GM21529 (cell line): ENCODE measurements around the gene PHKA2.

Source experiments
- ATAC-seq: cut with Tn5 transposase; IDR thresholded peaks from one replicate; pipeline ENCODE4 v1.9.1; 2021; ENCODE audit not compliant: unreplicated experiment

PHKA2 gene

DNA sequence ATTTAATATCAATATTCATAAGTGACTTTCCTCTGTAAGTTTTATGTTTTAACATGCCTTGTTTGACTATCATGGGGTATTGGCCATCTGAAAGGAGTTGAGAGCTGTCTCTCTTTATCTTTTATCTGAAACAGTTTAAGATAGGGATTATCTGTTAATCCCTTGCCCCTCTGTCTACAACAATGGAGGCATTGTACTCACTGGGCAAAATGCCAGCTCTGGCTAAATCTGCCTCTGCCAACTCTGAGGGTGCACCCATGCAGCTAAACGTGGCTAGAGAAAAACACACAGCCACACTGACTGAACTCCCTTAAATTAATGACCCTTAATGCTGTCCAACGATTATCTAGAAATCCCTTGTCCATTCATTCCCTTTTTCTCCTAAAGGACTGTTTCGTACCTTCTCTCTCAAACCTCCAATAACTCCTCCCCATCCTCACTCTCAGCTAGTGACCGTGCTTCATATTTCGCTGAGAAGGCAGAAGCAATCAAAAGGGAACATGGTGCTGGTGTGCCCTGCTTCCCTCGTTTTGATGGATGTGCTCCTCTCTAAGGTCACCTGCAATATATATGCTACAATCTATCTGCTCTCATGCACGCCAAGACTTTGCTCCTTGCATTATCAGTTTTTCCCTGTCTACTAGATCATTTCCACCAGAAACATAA is 10.3 kb downstream of the PHKA2 start:
- ATAC-seq = no peak

DNA sequence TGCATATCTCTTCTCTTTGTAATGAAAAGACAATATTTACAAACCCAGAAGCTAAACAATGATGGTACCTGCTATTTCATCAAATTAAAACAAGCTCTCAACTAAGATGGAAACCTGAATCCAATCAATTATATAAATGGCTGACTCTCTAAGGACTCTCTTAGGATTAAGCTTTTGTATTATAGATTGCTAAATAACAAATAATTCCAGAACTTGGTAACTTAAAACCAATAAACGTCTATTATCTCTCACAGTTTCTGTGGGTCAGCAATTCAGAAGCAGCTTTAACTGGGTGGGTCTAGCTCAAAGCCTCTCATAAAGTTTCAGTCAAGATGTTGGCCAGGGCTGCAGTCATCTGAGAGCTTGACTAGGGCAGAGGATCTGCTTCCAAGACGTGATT is 12.4 kb downstream of the PHKA2 start:
- no peak for ATAC-seq

DNA sequence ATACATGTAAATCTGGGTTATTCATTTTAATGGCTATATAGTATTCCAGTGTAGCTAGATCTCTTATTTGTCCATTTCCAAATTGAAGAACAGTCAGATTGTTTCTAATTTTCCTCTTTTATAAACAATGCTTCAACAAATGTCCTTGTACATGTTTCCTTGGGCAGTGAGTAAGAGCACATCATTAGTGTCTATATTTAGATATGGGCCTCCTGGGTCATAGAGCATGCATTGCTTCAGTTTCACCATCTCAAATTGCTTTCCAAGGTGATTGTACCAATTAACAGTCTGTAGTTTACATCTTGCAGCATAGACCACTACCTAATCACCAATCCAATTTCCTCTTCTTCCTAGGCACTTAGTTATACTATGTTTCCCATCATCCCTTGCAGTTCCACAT is 13.4 kb downstream of the PHKA2 start:
- no peak for ATAC-seq

DNA sequence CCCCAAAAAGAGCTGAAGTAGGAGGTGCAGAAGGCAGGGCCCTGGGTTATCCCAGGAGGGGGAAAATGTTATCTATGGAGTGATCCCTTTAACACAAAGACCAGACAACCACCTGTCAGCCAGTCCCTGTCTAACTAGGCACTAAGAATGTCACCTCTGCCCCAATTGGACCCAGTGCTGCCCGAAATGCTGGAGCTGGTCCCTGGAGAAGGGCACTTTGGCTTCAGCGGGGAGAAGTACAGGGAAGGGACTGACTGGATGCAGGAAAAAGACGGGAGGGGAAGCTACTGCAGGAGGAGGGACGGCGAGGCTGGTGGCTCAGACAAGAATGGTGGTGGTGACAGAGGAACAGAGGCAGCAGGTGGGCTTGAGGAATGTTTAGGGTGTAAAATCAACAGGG is 17.3 kb downstream of the PHKA2 start:
- ATAC-seq = no peak

DNA sequence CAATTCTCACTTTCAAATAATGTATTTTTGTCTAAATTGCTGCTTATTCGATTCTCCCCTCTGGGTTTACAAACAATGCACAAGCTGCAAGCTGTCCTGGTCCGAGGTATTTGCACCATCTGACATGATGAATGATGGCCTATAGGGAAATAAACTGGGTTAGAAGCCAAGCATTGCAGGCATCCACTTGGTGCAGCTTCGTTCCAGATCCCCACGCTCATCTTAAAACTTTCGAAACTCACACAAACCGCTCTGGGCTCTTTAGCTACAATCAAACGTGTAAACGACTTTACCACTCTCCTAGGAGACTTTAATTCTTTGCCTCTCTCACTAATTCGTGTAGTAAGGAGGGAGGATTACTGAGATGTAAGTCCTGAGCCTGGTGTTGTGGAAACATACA is 19.0 kb downstream of the PHKA2 start:
- no peak for ATAC-seq

DNA sequence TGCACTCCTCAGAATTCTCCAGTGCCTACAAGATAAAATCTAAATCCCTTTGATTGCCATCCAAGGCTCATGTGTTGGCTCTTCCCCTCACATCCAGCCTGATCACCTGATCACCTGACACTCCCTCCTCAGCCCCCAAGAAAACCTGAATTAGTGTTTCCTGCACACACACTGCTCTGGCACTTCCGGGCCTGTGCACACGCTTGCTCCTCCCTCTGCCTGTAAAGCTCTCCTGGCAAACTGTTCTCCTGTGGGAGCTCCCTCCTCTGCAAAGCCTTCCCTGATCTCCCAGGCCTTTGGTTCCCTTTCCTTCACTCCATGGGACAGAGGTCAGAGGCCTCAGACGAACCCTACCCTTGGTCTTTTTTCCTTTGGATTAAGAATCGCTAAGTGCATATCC is 19.9 kb downstream of the PHKA2 start:
- ATAC-seq = no peak

DNA sequence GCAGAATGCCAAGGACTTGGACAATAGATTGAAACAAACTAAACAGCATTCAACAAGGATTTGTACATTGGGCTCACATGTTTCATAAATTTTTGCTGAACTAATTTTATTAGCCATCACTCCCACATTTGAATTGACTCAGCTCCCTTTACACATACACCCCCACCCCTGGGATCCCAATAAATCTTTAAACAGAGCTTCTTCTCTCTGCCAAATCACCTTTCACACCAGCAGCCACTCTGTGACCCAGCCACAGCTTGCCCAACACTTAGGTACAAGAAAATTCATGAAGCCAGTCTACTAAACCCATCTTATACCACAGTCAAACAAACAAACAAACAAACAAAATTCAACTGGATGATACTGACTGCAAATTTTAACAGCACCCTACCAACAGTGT is 21.6 kb downstream of the PHKA2 start:
- ATAC-seq = no peak

DNA sequence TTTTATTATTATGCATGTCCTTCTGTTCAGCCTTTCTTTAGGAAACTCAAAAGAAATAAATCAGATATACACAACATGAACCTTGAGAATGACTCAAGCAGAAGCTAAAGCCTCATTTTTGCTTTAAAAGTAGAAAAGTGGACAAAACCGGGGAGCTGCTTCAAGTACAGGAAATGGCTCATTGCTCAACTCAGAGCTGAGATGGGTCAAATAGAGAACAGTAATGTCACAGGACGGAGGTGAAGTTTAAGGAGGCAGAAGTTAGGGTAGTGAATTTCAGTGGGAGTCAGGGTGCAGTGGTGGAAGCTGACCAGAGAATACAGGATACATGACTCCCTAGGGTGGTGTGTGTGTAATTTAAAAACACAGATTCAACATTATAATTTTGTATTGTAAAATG is 22.2 kb downstream of the PHKA2 start:
- no peak for ATAC-seq

DNA sequence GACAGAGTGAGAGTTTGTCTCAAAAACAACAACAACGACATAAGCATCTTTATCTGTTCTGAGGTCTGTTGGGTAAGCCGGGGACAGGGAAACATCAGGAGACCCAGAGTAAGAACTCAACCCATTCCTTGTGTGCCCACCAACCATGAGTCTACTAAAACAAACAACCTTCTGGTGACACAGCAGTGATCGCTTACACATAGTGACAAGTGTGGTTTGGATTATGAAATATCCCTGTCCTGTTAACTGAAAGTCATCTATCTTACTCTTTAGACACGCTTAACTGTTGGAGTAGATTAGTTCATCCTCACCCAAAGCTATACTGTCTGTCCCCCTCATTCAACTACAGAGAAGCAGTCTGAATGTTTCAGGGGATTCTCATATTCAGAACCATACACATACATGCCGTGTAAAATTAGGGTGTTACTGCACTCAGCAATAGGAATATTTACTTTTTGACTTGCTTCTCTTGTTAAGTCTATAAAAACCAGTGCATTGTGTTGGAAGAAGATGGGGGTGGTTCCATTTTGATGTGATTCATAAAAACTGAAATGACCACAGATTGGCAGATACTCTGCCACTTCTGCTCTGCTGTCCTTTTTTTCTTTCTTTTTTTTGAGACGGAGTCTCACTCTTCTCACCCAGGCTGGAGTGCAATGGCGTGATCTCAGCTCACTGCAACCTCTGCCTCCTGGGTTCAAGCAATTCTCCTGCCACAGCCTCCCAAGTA is 27.4 kb downstream of the PHKA2 start:
- no peak for ATAC-seq

DNA sequence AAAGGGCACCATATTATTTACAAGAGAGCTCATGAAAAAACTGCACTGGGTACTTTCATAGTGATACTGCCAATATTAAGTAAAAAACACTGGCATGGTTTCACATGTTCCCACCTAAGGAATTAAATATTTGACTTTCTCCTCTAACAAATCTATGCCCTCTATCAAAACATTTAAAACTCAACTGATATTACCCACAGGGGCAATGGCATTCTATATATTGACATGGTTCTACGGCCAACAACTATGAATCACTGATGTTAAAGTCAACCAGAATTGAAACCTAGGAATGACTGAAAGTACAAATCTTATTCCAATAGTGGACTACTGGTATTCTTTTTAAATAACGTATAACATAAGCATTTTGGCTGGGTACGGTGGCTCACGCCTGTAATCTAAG is 28.2 kb downstream of the PHKA2 start:
- ATAC-seq = no peak

DNA sequence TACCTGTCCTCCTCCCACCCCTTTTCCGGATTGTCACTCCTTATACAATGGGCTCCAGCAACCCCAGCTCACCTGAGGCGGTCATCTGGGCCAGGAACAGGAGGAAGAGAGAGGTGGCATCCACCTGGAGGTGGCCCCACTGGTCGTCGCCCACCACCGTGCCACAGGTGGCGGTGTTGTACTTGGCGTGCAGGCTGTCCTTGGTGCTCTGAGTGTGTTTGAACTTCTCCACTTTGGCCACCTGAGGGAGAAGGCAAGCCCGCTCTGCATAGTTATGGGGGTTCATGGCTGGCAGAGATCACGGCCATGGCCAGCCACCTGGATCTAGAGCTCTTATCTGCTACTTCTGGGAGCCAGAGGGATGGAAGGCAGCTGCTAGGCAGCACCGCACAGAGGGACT is 32.9 kb downstream of the PHKA2 start:
- no peak for ATAC-seq

DNA sequence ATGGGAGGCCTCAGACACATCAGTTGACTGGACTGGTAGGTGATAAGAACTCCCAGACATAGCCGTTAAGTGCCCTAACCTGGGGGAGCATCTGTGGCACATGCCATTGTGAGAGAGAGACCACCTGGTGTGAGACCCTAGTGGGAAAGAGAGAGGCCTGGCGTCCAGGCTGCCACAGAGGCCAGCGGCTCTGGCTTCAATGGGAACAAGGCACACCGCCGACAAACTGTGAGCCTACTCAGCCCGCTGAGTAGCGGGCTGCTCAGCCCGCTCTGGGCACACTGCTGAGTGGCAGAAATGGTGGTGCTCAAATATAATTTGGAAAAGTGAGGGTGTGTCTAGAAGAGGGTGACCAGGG is 34.0 kb downstream of the PHKA2 start:
- ATAC-seq = no peak

DNA sequence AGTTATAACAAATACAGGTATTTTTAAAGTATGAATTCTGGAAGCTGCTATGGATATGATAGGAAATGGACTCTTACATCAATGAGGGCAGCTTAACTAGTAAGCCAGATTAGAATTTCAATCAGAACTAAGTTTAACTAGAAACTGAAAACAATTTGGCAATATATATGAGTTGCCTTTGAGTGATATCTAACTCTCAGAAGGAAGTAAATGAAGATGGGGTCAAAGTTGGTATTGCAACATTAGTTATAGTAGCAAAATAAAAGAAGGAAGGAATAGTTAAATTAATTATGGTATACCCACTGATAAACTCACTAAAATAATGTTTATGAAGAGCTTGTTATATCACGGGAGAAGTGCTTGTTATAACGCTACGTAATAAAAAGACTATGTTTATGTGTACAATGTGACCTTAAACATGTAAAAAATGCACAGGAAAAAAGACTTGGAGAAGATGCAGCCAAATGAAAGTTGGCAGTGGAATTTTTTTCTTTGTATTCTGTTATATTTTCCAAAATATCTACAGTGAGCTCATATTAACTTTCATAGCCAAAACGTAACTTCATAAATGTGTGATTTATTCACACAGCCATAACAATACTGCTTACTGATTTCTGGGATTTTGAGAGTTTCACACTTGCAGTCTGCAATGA is 34.5 kb downstream of the PHKA2 start:
- ATAC-seq = no peak

DNA sequence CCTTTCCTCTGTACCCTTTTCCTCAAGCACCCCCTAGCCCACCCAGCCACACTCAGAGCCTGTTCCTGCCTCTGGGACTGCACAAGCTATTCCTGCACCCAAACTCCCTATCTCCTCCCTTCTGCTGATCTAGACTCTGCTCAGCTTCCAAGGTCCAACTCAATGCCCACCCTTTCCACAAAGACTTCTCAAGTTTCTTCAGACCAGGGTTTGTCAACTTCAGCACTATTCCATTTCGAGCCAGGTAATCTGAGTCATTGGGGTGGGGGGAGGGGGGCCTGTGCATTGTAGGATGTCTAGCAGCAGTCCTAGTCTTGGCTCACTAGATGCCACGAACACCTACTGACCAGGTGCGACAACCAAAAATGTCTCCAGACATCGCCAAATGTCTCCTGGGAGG is 37.3 kb downstream of the PHKA2 start:
- no peak for ATAC-seq

DNA sequence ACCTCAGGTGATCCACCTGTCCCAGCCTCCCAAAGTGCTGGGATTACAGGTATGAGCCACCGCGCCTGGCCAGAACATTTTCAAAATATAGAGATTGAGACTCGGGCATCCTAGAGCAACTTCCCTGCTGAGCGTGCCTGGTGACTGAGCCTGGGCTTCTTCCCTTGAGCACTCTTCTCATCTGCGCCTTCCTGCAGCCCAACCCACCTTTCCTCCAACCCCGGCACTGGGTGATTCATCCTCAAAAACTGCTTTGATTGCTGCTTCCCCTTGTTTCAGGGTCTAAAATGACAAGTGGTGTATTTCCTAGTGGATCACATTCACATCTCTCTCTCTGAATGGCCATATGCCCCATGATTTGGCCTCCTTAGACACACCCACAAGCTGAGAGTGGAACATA is 37.8 kb downstream of the PHKA2 start:
- ATAC-seq = no peak

DNA sequence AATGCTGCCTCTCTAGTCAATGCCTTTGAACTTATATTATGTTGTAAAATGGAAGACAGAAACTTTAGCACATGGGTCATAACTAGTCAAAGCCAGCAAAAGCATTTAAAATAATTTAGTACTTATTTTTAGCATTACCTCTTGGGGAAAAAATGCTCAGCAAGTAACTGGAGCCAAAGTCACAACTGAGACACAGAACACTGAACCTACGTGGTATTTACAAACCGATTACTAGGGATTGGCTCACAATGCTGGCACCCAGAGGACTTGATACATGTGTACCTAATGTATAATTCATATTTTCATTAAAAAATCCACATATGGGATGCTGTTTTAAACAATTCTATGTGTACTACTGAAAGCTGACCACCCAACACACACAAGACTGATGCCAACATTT is 38.4 kb downstream of the PHKA2 start:
- no peak for ATAC-seq

DNA sequence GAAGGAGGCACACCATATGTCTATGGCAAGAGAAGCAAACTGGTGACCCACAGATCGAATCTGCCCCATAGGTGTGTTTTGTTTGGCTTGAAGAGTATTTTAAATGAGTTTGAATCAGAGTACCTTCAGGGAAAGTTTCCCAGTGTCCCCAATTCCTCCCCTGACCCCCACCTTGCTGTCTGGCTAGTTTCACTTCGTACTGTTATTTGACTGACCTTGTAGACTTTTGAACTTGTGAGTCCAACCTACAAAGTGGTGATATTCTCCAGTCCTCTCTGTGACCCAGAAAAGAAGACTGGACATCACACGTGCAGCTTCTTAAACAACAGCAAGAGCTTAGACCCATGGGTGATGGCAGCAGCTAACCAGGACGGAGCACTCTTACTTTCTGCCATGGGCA is 39.4 kb downstream of the PHKA2 start:
- ATAC-seq = no peak

DNA sequence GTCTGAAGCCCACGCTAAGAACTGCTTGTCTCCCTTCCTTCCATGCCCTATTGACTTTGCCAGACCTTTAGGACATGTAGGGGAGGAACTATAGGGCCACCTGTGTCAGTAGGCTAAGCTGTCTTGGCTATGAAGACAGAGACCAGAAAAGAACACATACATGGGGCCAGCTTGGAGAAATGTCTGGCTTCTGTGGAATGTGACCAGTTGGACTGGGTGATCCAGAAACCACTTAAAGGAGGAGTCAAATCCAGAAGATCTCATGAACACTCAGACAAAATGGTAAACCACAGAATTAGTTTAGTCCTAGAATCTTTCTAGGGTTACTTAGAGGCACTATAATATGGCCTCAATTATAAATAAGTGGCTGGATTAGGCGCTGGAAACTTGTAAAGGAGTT is 42.0 kb downstream of the PHKA2 start:
- ATAC-seq = no peak

DNA sequence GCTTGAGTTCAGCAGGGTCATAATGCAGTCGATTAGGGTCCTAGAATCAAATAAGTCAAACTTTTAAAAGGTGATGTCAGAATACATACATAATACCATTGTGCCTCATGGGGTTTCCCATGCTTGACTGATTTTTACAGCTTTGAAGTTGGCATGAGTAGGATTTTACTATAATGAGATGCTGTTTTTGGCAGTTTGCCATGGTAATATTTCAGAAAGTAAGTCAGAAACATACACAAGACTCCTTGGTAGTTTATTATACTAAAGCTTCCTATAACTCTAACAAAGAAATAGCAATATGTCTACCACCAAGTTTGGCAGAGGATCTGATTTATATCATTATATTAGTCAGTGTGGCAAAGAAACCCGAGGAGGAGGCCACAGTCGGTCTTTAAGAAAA is 45.2 kb downstream of the PHKA2 start:
- no peak for ATAC-seq

DNA sequence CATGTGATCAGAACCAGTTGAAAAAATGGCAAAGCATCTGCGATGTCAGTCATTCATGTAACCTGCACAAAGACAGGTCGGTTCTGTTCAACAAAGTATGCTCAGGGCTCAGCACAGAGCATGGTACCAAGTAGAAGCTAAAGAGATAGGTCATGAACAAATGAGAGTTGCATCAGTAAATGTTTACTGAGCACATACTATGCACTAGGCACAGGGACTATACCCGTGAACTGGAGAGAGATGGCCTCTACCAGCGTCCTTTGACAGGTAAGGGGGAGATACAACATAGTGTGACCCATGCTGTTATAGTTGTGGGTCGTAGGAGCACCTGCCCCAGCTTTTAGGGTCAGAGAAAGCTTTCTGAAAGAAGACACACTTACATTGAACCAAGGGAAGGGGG is 46.7 kb downstream of the PHKA2 start:
- ATAC-seq = no peak

DNA sequence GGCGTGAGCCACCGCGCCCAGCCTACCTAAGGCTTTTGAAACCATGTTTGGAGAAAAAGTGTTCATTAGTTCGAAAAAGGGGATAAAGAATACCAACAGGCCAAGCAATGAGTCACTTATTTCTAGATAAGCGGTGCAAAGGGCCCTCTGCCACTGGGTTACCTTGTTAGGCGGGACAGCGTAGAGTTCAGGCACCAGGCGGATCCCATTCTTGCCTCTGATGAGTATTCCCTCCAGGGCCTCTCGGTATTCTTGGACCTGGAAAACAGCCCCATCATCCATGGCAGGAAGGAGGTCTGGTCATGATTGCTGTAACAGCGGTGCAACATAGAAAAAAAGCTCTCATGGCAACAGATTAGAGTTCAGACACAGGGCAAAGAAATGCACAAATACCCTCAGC is 48.0 kb downstream of the PHKA2 start:
- ATAC-seq = no peak

DNA sequence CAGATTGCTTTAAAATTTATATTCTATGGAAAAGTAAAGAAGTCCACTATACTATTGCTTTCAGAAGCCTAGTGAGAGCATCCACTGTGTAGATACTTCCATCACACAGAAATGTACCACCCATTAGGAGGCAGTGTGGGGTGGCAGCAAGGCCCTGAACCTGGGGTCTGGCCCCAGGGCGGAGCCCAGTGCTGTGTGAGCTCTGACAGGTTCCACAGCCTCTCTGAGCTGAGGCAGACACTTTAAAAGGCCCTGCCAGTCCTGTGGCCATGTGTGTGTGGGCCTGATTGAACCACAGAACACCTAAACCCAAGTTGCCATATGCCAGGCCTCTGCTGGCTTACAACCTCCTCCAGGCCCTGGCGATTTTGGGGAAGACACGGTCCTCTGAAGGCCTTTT is 49.2 kb downstream of the PHKA2 start:
- no peak for ATAC-seq

DNA sequence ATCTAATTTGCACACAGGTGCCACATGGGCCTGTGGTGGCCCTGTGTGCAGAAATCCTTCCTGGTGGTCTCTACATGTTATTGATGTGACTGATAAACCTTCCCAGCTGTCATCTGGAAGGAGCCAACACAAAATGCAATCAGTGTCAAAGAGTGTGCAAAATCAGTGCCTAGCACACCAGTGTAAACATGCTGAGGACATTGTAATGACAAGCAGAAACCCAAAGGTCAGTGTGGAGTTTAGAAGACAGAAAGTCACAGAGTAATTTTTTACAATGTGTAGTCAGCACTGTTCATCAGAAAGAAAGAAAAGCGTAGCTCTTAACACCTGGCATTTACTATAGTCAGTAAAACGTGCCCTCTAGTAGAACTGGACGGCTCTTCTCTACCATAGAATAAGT is 50.3 kb downstream of the PHKA2 start:
- ATAC-seq = no peak
